K562 (cell line): ENCODE data around the gene IMPA2. TPM values are rescaled to one million over a fixed set of nuclear protein-coding genes. Genes with fewer than 3 reads are reported as not detected.

Experiments
- CLOCK ChIP-seq: fragments of 250-450 bp; sonication (Bioruptor Pico); IDR thresholded peaks from 2 replicates; pipeline ENCODE4 v1.4.0; 2020; ENCODE audit warnings: mild to moderate bottlenecking, moderate library complexity, borderline replicate concordance
- ESRRA ChIP-seq: fragments of 450-650 bp; IDR thresholded peaks from 2 replicates; pipeline ENCODE4 v1.6.1; 2014; ENCODE audit warnings: low read depth, mild to moderate bottlenecking, moderate library complexity, borderline replicate concordance
- FOXJ2 ChIP-seq: fragments of 200-800 bp; sonication (Bioruptor generic); IDR thresholded peaks from 2 replicates; pipeline ENCODE4 v1.6.1; 2016; ENCODE audit warnings: missing genetic modification characterization, missing compliant biosample characterization
- JUN ChIP-seq, 2 experiments: sonication (generic) in 1 of 2; formaldehyde crosslinking in 1 of 2; IDR thresholded peaks; 2 replicates each; pipeline versions ENCODE4 v1.6.1 to v1.8.0; 2012 to 2022; ENCODE audit warnings: borderline replicate concordance in 2 of 2, mild to moderate bottlenecking in 2 of 2, improper control_type of control experiment in 1 of 2, low read depth in 1 of 2, low read length in 1 of 2, missing genetic modification reagents in 1 of 2
- KDM2B ChIP-seq: fragments of 250-450 bp; sonication (Bioruptor Pico); IDR thresholded peaks from 2 replicates; pipeline ENCODE4 v1.8.0; 2021; ENCODE audit warnings: mild to moderate bottlenecking, moderate library complexity
- MTA3 ChIP-seq: fragments of 450-650 bp; formaldehyde crosslinking; IDR thresholded peaks from 2 replicates; pipeline ENCODE4 v1.6.1; 2017; ENCODE audit warnings: mild to moderate bottlenecking, borderline replicate concordance
- NR1H2 ChIP-seq: sonication (generic); formaldehyde crosslinking; IDR thresholded peaks from 2 replicates; pipeline ENCODE4 v1.4.0; 2020; ENCODE audit warnings: mild to moderate bottlenecking, missing genetic modification reagents
- PHB ChIP-seq: fragments of 250-450 bp; sonication (Bioruptor Pico); IDR thresholded peaks from 2 replicates; pipeline ENCODE4 v1.5.0; 2021
- RAD21 ChIP-seq, 2 experiments: fragments of 250-450 bp in 1 of 2; fragments of 450-650 bp in 1 of 2; sonication (Bioruptor Pico) in 1 of 2; formaldehyde crosslinking in 1 of 2; IDR thresholded peaks in 1 of 2; conservative IDR thresholded peaks in 1 of 2; 2 replicates each; pipeline versions ENCODE4 v1.4.0 to v1.8.0; 2020 to 2022; ENCODE audit warnings: mild to moderate bottlenecking in 2 of 2, moderate library complexity in 1 of 2
- TARDBP ChIP-seq: fragments of 450-650 bp; IDR thresholded peaks from 2 replicates; pipeline ENCODE4 v1.6.1; 2016
- TEAD4 ChIP-seq, 2 experiments: sonication (generic) in 1 of 2; formaldehyde crosslinking in 1 of 2; IDR thresholded peaks; 2 replicates each; pipeline versions ENCODE4 v1.6.1 to v1.8.0; 2012 to 2022; ENCODE audit warnings: borderline replicate concordance in 1 of 2, inconsistent platforms in 1 of 2, low read length in 1 of 2, mild to moderate bottlenecking in 1 of 2, missing genetic modification reagents in 1 of 2
- ZNF318 ChIP-seq, 2 experiments: fragments of 450-650 bp; IDR thresholded peaks; 2 replicates each; pipeline ENCODE4 v1.6.1; 2016; ENCODE audit warnings: mild to moderate bottlenecking in 2 of 2, borderline replicate concordance in 1 of 2, low read depth in 1 of 2, moderate library complexity in 1 of 2
- polyA plus RNA-seq, 8 experiments: library from polyadenylated mRNA; depleted of rRNA in 4 of 8; stranded (reverse) in 5 of 8; unstranded in 3 of 8; fragments of >200 nt; fragmentation: Nextera tagmentation in 2 of 8; fragmentation: Illumina TruSeq in 1 of 8; extraction: Ambion mirVana in 2 of 8; extraction: Trizol in 1 of 8; gene quantifications; 2 replicates each; pipeline versions ENCODE4 v1.2.1 to v1.2.3, GENCODE V29; 2011 to 2014; ENCODE audit warnings: inconsistent platforms in 1 of 8, missing spikeins in 1 of 8
- total RNA-seq, 7 experiments: library from RNA; depleted of rRNA in 6 of 7; stranded (reverse); fragments of >200 nt in 6 of 7; fragmentation: Illumina TruSeq in 2 of 7; extraction: Trizol in 2 of 7; gene quantifications; 2 replicates each; pipeline versions ENCODE4 v1.2.1 to v1.2.3, GENCODE V29; 2011 to 2021; ENCODE audit warnings: low replicate concordance in 1 of 7

IMPA2 gene
- total and polyA plus RNA-seq, 9 of the 15 experiments (the other 6 are each of a cell fraction or from before 2014, with no cell fraction given) = 0.62 to 11.3 (median 5.7) TPM

GRCh38 chr18:11980494-11981191 lies 664 bp upstream of the IMPA2 start (continued):
- TF ChIP-seq ZNF318 (IDR thresholded peaks at IDR 0.05; ENCODE audit: borderline replicate concordance in 1 of 2, low read depth in 1 of 2) = no peak
- peak; percentile 84 for TF ChIP-seq ESRRA
- no peak for TF ChIP-seq JUN (IDR thresholded peaks at IDR 0.05; ENCODE audit: borderline replicate concordance, low read depth, low read length)
- no peak for TF ChIP-seq JUN (CRISPR knock-in tag; IDR thresholded peaks at IDR 0.05; ENCODE audit: borderline replicate concordance)
- TF ChIP-seq TEAD4 (IDR thresholded peaks at IDR 0.05; ENCODE audit: low read length) = peak; percentile 33; the same call in 1 of the 2 replicates
- TF ChIP-seq TEAD4 (CRISPR knock-in tag; IDR thresholded peaks at IDR 0.05; ENCODE audit: borderline replicate concordance) = 0 out of 2 replicates have a peak, but pooled peaks have one; percentile 14
- TF ChIP-seq PHB (CRISPR knock-in tag) = no peak
- peak; percentile 93; the same call in 1 of the 2 replicates for TF ChIP-seq MTA3
- TF ChIP-seq FOXJ2 (tag) = peak; percentile 78
- TF ChIP-seq KDM2B (CRISPR knock-in tag) = peak; percentile 57; the same call in 1 of the 2 replicates
- no peak for TF ChIP-seq NR1H2 (CRISPR knock-in tag)
- TF ChIP-seq TARDBP = peak; percentile 92; the same call in 1 of the 2 replicates
- peak in 1 of 2 experiments; percentile 54; a peak in 2 of 4 replicates for TF ChIP-seq RAD21 (CRISPR knock-in tag; conservative IDR thresholded peaks at IDR 0.05 in 1 of 2, IDR thresholded peaks at IDR 0.05 in 1 of 2)
- TF ChIP-seq CLOCK (CRISPR knock-in tag) = peak; percentile 44; the same call in 1 of the 2 replicates
